Right renal cortex interstitium (tissue), 3 donors: Measurements from ENCODE around the gene STOM. TPM values are rescaled to one million over a fixed set of nuclear protein-coding genes. Genes with fewer than 3 reads are reported as not detected.

ENCODE experiments used
- DNase-seq, 3 donors: peaks; one replicate each; pipeline ENCODE4 v3.0.0-alpha.2; 2013; ENCODE audit warnings: low read depth in 3 of 3, low spot score in 2 of 3
- polyA plus RNA-seq, 3 donors: library from polyadenylated mRNA; unstranded; fragments of 120-200 nt; gene quantifications; one replicate each; pipeline ENCODE4 v1.2.1, GENCODE V29; 2013; ENCODE audit not compliant: insufficient read length in 3 of 3

Gene STOM
- polyA plus RNA-seq, 3 donors: 79.6 to 99.4 (median 86.8) TPM

- no peak for DNase-seq
Measured at GRCh38 chr9:121323449-121324151, 46.5 kb downstream of the STOM start.

GRCh38 chr9:121322737-121323448 lies 47.2 kb downstream of the STOM start:
- no peak for DNase-seq

DNA sequence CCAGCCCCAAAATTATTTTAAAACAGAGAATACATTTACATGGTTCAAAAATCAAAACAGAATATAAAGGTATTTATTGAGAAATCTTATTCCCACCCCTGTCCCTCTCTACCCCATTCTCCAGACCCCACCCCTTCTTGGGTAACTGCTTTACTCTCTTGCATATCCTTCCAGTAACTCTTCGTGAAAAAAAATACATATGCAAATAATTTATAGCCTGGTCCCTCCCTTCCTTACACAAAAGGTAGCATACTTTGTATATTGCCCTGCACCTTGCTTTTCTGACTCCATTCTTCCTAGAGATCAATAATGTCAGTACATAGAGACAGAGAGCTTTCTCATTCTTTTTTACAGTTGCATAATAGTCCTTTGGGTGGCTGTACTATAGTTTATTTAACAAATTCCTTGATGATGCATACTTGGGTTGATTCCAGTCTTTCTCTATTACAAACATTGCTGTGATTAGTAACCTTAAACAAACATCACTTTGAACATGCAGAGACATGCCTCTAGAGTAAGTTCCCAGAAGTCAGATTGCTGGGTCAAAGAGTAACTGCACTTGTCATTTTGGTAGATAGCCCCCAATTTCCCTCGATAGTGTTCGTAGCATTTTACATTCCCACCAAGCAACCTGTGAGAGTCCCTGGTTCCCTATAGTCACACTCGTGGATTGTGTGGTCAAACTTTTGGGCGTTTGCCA lies 47.9 kb downstream of the STOM start:
- no peak for DNase-seq

GRCh38 chr9:121321016-121321503 lies 49.0 kb downstream of the STOM start:
- DNase-seq: no peak

DNA sequence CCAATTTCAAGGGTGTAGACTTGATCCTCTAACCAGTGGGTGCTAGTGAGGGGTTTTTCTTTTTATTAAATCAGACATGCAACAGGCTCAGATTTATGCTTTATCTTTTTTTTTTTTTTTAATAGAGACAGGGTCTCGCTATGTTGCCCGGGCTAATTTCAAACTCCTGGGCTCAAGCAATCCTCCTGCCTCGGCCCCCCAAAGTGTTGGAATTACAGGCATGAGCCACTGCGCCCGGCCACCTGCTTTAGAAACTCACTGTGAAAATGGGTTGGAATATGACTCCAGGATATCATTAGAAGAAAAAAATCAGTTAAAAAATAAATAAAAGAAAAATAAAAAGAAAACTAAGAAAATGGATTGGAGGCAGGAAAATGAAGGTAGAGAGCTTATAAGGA lies 50.7 kb downstream of the STOM start:
- DNase-seq: no peak

- no peak for DNase-seq
Measured at GRCh38 chr9:121318631-121319382, 51.2 kb downstream of the STOM start.

DNA sequence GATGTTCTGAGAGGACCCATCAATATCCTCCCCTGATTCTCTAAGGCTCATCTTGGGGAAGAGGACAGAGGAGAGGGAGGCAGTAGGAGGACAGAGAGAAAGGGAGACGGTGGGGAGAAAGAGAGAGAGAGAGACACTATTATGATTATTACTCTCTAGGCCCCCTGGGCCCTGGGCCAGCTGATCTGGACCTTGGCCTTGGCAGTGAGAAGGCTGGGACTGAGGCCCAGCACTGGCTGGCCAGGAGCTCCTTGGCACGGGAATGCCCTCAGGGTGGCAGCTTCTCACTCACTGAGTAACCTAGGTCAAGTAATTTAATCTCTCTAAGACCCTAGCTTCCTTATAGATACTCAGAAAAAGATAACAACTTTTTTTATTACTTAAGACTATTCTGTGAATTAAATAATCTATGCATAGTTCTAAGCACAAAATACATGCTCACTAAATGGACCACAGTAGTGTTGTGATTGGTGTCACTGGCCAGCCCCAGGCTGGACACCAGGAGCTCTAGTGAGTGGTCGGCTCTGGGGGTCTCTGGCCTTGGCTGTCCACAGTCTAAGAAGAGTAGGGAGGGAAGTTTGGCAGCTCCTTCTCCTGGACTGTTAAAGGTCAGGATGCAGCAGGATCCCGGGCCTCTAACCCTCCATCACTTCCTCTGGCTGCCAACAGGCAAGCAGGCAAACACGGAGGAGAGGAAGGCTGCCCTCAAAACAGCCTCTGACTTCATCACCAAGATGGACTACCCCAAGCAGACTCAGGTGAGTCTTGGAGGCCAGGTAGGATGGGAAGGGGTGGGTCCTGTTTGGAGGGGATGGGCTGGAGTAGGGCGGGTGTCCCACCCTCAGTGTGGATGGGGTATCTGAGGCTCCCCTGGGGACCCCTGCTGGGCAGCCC lies 52.1 kb downstream of the STOM start:
- DNase-seq: no peak

DNA sequence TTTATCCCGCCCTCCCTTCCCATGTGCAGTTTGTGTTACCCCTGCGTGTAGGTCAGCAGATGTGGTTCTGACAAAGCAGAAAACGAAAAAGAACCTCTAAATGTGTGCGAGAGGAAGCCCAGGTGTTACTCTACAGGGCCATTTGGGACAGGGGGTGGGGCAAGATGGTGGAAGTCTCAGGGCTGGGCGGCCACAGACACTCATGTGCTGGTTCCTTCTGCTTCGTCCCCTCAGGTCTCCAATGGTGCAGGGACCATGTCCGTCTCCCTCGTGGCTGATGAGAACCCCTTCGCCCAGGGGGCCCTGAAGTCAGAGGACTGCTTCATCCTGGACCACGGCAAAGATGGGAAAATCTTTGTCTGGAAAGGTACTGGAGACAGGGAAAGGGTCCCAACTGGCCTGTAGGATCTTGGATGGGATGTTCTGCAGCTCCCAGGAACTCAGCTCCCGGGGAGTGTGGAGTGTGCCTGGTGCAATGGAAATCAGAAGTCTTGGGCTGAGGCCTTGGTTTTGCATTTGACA lies 53.1 kb downstream of the STOM start:
- no peak for DNase-seq

DNA sequence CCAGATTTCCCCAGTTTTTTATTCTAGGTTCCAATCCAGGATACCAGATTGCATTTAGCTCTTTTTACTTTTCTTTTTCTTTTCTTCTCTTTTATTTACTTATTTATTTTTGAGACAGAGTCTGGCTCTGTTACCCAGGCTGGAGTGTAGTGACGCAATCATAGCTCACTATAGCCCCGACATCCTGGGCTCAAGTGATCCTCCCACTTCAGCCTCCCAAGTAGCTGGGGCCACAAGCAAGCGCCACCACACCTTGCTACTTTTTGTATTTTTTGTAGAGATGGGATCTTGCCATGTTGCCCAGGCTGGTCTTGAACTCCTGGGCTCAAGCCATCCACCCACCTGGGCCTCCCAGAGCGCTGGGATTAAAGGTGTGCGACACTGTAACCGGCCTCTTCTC lies 53.7 kb downstream of the STOM start:
- DNase-seq: no peak

DNA sequence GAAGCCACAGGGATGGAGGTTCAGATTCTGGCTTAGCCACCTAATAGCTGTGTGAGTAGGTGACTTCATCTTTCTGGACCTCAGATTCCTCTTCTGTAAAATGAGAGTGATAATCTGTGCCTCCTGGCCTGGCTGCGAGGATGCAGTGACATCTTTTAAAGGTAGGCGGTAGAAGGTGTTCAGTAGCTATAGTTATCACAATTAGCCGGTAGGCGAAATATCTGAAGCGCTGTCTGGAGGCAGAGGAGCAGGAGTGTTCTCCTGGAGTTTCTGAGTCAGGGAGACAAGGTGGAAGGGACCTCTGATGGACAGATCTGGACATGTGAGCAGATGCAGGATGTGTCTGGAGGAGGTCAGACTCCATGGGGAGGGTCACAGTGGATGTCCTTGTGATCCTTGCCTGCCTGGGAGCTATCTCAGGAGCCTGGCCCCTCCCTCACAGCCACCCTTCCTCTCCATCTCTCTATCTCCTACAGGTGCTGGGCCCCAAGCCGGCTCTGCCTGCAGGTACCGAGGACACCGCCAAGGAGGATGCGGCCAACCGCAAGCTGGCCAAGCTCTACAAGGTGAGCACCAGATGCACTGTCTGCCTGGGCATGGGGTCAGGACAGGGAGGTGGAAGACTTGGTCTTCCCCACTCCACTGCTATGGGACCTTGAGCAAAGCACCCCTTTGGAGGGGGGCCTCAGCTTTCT lies 56.4 kb downstream of the STOM start:
- no peak for DNase-seq

DNA sequence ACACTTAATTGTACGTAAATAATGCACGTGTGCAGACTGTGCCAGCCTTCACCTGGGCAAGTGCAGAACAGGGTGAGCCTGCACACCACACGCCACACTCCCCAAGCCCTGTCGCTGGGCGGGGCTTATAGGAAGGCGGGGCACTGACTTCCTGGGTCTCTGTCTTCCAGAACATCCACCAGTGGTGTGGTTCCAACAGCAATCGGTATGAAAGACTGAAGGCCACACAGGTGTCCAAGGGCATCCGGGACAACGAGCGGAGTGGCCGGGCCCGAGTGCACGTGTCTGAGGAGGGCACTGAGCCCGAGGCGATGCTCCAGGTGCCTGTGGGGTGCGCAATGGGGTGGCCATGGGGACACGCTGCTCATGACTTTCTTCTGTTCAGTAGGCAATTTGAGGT lies 57.9 kb downstream of the STOM start:
- no peak for DNase-seq

DNA sequence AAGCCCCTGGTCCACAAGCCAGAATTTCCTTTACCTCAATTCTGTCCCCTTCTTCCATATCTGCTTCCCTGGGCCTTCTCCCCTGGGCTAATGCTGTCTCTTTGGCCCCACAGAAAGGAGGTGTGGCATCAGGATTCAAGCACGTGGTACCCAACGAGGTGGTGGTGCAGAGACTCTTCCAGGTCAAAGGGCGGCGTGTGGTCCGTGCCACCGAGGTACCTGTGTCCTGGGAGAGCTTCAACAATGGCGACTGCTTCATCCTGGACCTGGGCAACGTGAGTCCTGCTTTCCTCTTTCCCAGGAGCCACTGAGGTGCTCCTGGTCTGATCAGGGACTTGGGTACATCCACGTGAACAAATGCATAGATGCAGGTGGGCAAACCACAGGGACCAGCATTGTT lies 59.5 kb downstream of the STOM start:
- DNase-seq: no peak

DNA sequence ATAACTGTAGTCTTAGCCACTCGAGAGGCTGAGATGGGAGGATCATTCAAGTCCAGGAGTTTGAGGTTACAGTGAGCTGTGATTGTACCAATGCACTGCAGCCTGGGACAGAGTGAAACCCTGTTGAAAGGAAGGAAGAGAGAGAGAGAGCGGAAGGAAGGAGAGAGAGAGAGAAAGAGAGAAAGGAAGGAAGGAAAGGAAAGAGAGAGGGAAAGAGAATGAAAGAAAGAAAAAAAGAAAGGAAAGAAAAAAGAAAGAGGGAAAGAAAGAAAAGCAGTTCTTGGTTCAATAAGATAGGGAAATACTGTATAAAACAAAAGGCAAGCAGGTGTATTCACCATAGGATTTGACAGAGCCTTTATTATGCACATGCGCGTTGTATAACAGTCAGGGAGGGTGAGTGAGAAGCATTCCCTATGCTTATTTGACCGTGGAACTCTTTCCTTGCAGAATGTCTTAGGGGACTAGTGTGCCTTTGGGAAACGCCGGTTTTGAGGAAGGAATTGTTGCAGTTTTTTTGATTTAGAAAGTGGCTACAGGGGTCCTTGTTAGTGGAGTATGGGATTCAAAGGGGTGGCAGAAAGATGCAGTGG lies 60.1 kb downstream of the STOM start:
- DNase-seq: no peak

DNA sequence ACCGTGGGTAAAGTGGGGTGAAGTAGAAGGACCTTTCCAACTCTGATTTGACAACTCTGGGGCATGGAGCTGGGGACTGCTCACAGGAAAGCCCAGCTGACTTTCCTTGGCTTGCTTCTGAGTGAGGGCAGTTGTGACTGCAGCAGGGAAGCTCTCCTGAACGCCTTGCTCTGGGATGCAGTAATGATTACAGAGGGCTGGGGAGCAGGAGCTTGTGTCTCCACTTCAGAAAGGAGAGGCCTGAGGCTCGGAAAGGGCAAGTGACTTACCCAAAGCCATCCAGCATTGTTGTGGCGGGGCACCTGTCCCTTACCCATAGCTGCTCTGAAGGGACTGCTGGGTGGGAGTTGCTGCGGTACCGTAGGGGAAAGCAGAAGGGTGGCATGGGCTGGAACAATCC lies 60.9 kb downstream of the STOM start:
- no peak for DNase-seq

DNA sequence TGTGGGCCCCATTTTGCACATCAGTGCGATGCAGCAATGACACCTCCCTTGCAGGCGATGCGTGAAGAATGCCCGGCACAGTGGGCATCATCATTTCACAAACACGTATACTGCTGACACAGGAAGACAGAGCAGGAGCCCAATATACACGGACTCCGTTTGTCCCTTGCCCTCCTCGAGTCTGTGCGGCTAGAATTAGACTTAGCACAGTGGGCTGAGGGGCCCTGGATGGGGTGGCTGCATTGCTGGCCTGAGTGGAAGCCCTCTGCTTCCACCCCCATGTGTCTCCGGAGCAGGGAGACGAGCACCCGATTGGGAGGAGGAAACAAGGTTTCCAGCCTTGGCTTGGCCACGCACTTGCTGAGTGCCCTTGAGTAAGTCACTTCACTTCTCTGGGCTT lies 61.3 kb downstream of the STOM start:
- no peak for DNase-seq

DNA sequence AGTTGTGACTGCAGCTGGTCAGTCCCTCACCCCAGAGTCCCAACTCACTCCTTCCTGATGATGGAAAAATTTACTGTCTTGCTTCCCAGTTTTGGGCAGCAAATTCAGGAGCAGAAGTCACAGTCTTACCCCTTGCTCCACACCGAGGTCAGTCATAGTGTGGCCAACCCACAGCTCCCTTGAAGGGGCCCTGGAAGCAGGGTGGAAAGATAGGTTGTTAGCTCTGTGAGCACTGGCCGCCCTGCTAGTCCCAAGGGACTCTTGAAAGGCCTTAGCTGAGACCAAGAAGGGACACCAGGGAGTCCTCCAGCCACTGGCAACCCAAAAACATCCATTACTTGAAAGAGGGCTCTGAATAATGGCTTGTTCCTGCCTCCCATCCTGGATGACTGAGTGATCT lies 62.1 kb downstream of the STOM start:
- DNase-seq: no peak

- DNase-seq: no peak
Measured at GRCh38 chr9:121305269-121305994, 64.6 kb downstream of the STOM start.

- no peak for DNase-seq
Measured at GRCh38 chr9:121304707-121305106, 65.3 kb downstream of the STOM start.
